HG02623 (cell line): ENCODE data around the gene MAP3K5.
"Not testable (repeated sequence)": the region's sequence is repeated elsewhere in the genome, so short reads cannot be mapped to it uniquely, and the experiment has no call there.

ENCODE experiments used
- ATAC-seq: cut with Tn5 transposase; IDR thresholded peaks from one replicate; pipeline ENCODE4 v1.9.1; 2021; ENCODE audit warnings: moderate library complexity; ENCODE audit not compliant: unreplicated experiment

Gene MAP3K5

DNA sequence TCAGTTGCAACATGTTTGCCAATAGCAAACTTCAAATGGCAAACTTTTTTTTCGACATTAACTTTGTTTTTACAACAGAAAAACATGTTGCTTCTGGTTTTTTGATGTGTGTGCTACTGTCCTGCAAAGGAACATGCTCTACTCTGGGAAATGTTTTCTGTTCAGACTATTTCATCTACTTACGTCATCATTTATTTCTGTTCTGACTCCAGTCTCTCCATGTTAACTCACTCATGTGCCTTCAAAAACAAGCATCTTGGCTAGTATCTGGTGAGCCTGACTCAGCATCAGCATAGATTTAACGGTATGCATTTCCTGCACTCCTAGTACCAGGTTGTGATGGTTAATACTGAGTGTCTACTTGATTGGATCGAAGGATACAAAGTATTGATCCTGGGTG is 206.0 kb downstream of the MAP3K5 start:
- ATAC-seq, result no peak

DNA sequence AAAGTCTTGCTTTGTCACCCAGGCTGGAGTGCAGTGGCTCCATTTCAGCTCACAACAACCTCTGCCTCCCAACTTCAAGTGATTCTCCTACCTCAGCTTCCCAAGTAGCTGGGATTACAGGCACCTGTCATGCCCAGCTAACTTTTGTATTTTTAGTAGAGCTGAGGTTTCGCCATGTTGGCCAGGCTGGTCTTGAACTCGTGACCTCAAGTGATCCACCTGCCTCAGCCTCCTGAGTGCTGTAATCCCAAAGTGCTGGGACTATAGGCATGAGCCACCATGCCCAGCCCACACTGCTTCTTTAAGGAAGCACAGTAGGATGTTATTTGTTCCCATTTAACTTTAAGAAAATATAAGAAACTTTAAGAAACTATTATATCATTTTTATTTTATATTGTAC is 206.8 kb downstream of the MAP3K5 start:
- not testable (repeated sequence) for ATAC-seq

DNA sequence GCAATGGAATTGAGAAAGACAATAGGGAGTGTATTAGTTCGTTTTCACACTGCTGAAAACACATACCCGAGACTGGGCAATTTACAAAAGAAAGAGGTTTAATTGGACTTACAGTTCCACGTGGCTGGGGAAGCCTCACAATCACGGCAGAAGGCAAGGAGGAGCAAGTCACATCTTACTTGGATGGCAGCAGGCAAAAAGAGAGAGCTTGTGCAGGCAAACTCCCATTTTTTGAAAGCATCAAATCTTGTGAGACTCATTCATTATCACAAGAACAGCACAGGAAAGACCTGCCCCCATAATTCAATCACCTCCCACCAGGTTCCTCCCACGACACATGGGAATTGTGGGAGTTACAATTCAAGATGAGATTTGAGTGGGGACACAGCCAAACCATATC is 208.0 kb downstream of the MAP3K5 start:
- not testable (repeated sequence) for ATAC-seq

GRCh38 chr6:136582711-136583471 is 209.4 kb downstream of the MAP3K5 start:
- ATAC-seq, result no peak

GRCh38 chr6:136579800-136580199 is 212.5 kb downstream of the MAP3K5 start:
- ATAC-seq, result no peak

DNA sequence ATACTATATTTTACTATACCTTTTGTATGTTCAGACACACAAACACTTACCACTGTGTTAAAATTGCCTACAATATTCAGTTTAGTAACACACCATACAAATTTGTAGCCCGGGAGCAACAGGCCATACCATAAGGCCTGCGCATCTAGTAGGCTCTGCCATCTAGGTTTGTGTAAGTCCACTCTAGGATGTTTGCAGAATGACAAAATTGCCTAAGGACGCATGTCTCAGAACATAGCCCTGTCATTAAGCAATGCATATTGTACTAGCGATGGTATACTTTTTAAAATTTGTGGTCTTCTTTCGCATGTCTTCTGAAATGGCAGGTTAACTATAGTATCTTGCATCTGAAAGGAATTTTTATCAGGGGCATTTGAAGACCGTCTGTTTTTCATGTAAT is 215.5 kb downstream of the MAP3K5 start:
- ATAC-seq, result no peak

- ATAC-seq, result no peak
Measured at GRCh38 chr6:136571496-136571895, 220.8 kb downstream of the MAP3K5 start.

DNA sequence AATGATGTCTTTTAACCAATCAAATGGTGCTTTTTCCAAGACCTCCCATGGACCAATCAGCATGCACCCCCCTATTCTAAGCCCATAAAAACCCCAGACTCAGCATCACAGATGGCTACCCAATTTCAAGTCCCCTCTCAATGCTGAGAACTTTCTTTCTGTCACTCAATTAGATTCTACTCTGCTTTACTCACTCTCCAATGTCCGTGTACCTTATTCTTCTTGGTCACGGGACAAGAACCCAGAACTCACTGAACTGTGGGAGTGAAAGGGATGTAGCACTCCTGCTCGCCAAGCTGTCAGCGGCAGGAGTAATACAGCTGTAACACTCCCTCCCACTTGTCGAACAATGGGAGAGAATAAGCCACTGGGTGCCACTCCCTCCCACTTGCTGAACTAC is 221.2 kb downstream of the MAP3K5 start:
- ATAC-seq, result no peak

GRCh38 chr6:136568129-136568528 is 224.1 kb downstream of the MAP3K5 start:
- ATAC-seq, result no peak

GRCh38 chr6:136567688-136568087 is 224.6 kb downstream of the MAP3K5 start:
- ATAC-seq, result no peak

- no peak for ATAC-seq
Measured at GRCh38 chr6:136566851-136567250, 225.4 kb downstream of the MAP3K5 start.

GRCh38 chr6:136566007-136566487 is 226.2 kb downstream of the MAP3K5 start:
- ATAC-seq, result no peak

- ATAC-seq, result no peak
Measured at GRCh38 chr6:136564180-136564579, 228.1 kb downstream of the MAP3K5 start.

- ATAC-seq, result no peak
Measured at GRCh38 chr6:136563386-136564152, 228.7 kb downstream of the MAP3K5 start.

DNA sequence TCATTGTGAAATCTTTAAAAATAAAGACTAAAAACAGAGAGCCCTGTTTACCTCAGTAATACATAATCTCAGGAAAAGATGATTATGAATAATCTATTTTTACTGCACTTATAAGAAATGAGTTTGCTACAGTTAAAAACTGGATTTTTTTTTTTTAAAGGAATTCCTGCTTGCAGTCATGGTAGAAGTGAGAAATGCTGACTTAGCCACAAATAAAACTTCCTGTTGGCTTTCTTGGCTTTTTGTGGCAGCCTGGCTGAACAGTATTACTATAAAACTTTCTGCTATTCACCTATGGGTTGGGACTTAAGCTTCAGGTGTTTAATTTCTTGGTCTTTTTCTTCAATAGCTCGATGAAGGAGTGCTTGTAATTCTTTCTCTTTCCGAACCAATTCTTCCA is 230.1 kb downstream of the MAP3K5 start:
- ATAC-seq, result no peak

GRCh38 chr6:136553166-136553787 is 239.0 kb downstream of the MAP3K5 start:
- ATAC-seq, result no peak

DNA sequence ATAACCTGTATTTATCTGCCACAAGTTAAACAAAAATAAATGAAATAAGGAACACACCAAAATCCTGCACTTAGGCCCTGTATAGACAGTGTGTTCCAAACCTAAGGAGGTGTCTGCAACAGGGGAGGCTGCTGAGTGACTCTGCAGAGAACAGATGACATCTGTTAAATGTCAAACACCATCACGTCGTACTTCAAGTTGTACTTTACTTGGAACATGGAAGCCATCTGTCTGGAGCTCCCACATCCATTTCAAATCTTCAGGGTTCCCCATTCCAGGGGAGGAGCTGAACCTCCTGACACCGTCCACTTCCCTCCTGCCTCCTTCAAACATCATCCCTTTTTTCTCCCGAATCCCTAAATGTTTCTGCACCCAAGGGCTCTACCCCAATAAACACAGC is 240.2 kb downstream of the MAP3K5 start:
- ATAC-seq, result no peak

DNA sequence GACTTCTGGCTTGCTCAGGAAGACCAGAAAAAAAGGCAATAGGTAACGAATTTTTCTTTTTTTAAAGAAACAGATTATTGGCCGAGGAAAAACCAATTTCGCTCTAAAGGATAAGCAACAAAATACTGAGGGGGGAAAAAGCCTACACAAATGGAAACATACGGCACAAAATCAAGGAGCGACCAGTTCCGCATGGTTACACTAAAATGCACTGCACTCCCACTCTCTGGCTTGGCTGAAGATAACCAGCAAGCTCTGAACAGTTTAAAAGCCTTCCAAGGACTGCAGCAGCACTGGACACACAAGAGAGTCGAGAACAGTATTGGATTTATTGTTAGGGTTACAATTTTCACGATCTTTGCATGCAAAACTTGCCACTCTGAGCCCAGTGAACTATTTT is 241.2 kb downstream of the MAP3K5 start:
- ATAC-seq, result no peak

DNA sequence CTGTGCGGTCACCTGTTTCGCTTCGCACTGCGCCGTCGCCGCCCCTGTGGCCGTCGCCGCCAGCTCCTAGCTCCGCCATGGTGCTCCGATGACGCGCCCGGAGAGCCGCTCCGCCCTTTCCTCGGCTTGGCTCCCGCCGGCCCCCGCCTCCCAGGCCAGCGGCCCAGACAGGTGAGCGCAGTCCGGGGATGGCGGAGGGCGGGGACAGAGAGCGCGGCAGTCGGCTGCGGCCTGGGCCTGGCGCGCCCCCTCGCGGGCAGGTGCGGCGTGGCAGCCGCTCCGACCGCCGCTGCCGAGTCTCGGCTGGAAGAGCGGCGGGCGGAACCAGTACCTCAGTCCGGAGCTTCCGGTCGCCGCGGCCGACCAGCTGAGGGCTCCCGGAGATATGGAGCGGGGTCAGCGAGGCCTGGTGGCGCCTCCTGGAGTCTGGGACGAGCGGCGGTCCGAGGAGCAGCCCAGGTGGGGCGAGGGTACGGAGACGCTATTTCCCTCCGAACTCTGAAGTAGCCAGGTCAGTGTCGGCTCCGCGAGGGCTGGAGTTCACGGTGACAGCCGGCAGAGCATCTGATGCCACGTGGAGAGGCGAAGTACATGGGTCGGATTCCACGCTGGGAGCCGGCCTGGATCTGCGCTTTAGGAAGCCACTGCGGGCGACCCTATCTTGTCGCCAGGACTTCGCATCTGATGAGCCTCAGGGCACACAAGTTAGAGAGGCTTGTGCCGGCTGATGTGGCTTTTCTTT is 241.8 kb downstream of the MAP3K5 start, which contains the start of gene MAP7:
MAP7 (minus strand) TSS at position 93 of the 742 bp plus-strand sequence; CDS start at position 79, 14 bp downstream.
- peak; percentile 65 for ATAC-seq

GRCh38 chr6:136550045-136550329 is 242.3 kb downstream of the MAP3K5 start:
- ATAC-seq, result peak; percentile 52
